ENCODE data around the gene ANKMY1.

Gene ANKMY1

GRCh38 chr2:240473211-240473610 is 84.6 kb downstream of the ANKMY1 start:
- DNase-seq (ENCODE audit: low read depth) = no peak

- DNase-seq (ENCODE audit: low read depth) = no peak
Observed at GRCh38 chr2:240472078-240472790, 85.6 kb downstream of the ANKMY1 start.

GRCh38 chr2:240469740-240470139 is 88.0 kb downstream of the ANKMY1 start:
- no peak for DNase-seq (ENCODE audit: low read depth)

- DNase-seq (ENCODE audit: low read depth) = no peak
Observed at GRCh38 chr2:240469239-240469636, 88.5 kb downstream of the ANKMY1 start.

- no peak for DNase-seq (ENCODE audit: low read depth)
Observed at GRCh38 chr2:240468303-240469238, 89.2 kb downstream of the ANKMY1 start.

- no peak for DNase-seq (ENCODE audit: low read depth)
Observed at GRCh38 chr2:240467659-240468302, 90.0 kb downstream of the ANKMY1 start.

GRCh38 chr2:240467149-240467642 is 90.6 kb downstream of the ANKMY1 start:
- DNase-seq (ENCODE audit: low read depth) = no peak

GRCh38 chr2:240466579-240467148 is 91.1 kb downstream of the ANKMY1 start:
- no peak for DNase-seq (ENCODE audit: low read depth)

- DNase-seq (ENCODE audit: low read depth) = no peak
Observed at GRCh38 chr2:240465765-240466578, 91.8 kb downstream of the ANKMY1 start.

GRCh38 chr2:240465268-240465764 is 92.5 kb downstream of the ANKMY1 start:
- no peak for DNase-seq (ENCODE audit: low read depth)

- no peak for DNase-seq (ENCODE audit: low read depth)
Observed at GRCh38 chr2:240464514-240465241, 93.1 kb downstream of the ANKMY1 start.

- DNase-seq (ENCODE audit: low read depth) = no peak
Observed at GRCh38 chr2:240463866-240464481, 93.8 kb downstream of the ANKMY1 start.

- DNase-seq (ENCODE audit: low read depth) = no peak
Observed at GRCh38 chr2:240463274-240463865, 94.4 kb downstream of the ANKMY1 start.

GRCh38 chr2:240462707-240463273 is 95.0 kb downstream of the ANKMY1 start:
- DNase-seq (ENCODE audit: low read depth) = no peak

- DNase-seq (ENCODE audit: low read depth) = no peak
Observed at GRCh38 chr2:240462073-240462706, 95.6 kb downstream of the ANKMY1 start.

- DNase-seq (ENCODE audit: low read depth) = no peak
Observed at GRCh38 chr2:240461471-240462072, 96.2 kb downstream of the ANKMY1 start.

- DNase-seq (ENCODE audit: low read depth) = no peak
Observed at GRCh38 chr2:240460781-240461431, 96.9 kb downstream of the ANKMY1 start.

GRCh38 chr2:240460253-240460711 is 97.5 kb downstream of the ANKMY1 start:
- no peak for DNase-seq (ENCODE audit: low read depth)
